Muscle of back (tissue), 11 donors: ENCODE measurements around the gene FPR3. TPM values are rescaled to one million over a fixed set of nuclear protein-coding genes. Genes with fewer than 3 reads are reported as not detected.
A peak's percentile ranks its signal among the peaks of the same experiment; 100 is the strongest.
"Not testable (repeated sequence)": the region's sequence is repeated elsewhere in the genome, so short reads cannot be mapped to it uniquely, and the experiment has no call there.

Experiments used
- DNase-seq, 3 donors: peaks; one replicate each; pipeline versions ENCODE4 v3.0.0 to v3.0.0-alpha.2; 2013
- polyA plus RNA-seq, 10 donors: library from polyadenylated mRNA; unstranded; fragments of 120-200 nt; gene quantifications; one replicate each; pipeline ENCODE4 v1.2.1, GENCODE V29; 2013; ENCODE audit not compliant: insufficient read length in 10 of 10

Gene FPR3
- polyA plus RNA-seq, 10 donors: 0.16 to 0.71 (median 0.24) TPM

DNA sequence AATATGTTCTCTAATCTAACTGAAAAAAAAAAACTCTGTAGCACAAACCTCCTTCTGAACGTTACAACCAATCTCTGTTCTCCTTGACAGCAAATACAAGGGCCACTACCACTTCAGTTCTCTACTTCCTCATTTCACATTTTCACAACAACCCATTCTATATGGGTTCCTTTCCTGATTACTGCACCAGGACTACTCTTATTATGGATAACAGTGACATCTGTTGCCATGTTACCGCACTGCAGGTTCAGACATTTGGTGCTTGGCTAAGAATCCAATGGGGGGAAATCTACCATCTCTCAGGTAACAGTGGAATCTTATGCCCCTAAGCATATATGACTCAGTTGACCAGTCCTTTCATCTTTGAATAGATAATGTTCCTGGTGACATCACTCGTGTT lies 11.6 kb upstream of the FPR3 start:
- no peak for DNase-seq

DNA sequence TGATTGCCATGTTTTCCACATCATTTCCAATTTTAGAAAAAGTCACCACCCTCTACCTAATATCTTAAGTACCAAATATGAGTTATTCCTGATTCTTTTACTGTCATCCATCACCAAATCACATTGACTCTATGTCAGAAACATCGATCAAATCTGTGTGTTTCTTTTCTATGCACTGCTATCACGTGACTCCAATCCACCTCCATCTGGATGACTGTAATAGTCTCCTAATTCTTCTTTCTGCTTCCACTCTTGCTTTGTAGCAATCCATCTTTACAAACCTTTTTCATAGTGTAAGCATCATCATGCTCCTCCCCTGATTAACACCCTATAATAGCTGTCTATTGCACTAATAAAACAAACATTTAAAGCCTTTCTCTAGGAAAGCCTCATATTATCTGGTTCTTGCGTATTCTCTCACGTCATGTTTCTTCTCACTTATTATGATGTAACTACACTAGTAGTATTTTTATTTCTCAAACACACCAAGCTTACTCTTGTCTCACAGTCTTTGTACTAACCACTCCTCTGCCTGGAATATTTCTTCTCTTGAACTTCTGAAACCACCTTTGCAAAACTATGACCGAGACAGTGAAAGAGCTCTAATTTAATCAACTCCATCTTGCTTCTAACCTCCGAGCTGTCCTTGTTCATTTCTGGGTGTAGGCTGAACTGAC lies 10.7 kb upstream of the FPR3 start:
- DNase-seq: no peak

DNA sequence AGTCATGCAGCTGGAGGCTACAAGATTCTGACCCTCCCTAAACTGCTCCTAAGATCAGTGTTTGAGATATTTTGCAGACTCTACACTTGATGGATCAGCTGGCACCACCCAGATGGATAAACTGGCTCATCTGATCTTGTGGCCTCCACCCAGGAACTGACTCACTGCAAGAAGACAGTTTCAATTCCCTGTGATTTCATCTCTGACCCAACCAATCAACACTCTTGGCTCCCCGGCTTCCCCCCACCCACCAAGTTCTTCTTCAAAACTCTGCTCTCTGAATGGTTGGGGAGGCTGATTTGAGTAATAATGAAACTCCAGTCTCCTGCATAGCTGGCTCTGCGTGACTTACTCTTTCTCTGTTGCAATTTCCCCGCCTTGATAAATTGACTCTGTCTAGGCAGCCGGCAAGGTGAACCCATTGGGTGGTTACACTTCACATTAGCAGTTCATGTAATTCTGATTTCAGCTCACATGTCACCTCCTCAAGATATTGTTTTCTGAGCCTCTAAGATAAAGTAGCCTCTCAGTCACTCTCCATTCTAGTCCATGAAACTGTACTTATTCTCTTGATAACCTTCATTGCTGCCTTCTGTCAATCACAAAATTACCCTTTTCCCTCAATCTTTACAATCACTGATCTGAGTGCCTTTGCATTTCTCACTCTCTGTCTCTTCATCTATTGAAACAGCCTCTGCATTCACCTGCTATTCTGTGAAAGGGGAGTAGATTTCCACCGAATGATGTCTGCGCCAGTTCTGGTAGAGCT lies 9.9 kb upstream of the FPR3 start:
- DNase-seq: peak in 1 of 3 donors; percentile 11

DNA sequence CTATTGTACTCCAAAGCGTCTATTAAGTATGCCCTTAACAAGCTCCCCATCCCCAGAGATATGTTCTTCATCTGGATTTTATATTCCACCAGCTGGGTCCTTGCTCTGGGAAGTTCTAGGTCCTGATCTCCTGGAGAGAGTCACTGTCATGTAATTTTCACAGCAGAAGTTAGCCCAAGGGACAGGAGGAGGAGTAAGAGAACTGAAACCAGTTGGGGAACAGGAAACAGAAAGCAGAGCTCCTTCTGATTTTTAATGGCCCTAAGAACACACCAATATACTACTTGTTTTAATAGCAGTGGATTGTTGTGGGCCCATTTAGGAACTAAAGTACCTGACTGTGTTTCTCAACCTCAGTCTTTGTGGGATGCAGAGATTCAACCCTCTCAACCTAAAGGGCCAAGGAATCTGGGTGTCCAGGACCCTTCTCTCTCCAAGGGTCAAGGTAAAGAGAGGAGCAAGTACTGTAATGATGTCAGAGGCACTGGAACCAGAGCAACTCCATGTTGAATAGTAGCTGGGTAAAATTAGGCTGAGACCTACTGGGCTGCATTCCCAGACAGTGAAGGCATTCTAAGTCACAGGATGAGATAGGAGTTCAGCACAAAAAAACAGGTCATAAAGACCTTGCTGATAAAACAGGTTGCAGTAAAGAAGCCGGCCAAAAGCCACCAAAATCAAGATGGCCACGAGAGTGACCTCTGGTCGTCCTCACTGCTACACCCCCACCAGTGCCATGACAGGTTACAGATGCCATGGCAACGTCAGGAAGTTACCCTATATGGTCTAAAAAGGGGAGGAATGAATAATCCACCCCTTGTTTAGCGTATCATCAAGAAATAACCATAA lies 8.1 kb upstream of the FPR3 start:
- DNase-seq: no peak

DNA sequence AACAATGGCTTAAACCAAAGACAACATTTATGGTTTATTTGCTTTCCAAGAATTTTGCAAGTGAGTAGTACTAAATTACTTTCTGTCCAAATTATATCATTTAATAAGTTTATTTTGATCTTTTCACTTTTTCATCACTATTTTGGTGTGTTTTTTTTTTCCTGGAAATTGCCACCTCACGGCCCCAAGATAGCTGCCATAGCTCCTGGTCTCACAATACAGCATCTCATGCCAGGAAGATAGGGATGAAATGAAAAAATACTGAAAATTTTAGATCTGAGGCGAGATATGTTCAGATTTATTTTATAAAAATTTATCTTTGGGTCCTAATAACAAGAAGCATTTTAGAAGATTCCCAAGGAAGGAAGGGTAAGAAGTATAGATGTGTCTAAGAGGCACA lies 6.9 kb upstream of the FPR3 start:
- DNase-seq: no peak

DNA sequence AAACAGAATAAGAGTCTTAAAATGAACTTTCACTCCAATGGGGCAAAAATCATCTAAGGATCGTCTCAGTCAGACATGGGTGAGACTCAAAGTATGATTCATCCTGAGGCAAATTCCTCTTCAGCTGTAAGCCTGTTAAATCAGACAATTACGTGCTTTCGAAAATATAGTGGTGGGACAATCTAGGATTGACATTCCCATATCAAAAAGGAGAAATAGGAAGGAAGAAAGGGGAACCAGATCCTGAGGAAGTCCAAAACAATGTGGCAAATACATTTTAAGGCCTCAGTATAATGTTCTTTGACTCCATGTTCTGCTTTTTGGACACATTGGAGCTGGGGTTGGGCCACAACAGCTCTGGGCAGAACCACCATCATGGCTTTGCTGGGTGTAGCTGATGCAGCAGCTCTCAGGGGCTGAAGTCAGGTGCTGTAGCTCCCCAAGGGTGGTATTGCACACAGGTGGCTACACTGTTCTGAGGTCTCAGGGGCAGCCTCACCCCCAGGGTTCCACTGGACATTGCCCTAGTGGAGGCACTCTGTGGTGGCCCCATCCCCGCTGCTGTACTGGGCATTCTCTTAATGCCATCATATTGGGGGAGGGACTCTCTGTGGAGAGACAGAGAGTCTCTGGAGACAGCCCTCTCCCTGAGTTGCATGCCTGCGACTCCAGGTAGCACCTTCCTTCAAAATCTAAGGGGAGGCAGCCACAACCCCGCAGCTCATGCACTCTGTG lies 5.7 kb upstream of the FPR3 start:
- no peak for DNase-seq

DNA sequence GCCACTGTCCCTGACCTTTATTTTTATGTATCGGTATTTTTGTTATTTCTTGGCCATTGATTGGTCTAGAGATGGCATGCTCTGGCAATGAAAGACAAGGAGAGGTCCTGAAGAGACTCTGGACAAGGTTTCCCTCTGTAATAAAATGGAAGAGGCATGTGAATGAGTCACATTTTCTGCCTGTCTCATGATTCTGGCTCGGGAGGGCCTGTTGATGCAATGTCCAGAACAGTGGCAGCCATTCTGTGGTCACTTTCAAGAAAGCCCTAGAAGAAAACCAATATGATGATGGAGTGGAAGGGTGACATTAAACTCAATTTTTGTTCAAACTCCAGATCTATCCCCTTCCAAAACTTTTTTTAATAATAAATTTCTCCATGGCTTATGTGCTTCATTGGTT lies 2.0 kb upstream of the FPR3 start:
- no peak for DNase-seq

DNA sequence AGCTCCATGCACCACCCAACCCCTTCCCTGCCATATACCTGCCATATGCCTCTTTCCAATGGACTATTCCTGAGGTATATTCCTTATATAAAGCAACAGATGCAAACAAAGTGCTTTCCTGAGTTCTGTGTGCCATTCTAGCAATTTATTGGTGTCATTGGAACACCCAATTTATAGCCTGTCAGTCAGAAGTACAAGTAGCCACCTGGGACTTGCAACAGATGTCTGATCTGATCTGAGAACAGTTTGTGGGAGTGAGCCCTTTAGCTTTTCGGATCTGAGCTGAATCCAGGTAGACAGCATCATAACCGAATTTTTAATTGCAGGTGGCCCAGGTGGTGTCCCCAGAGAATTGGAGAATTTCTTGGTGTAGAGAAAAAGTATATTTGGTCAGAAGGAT lies 963 bp upstream of the FPR3 start:
- DNase-seq: no peak

DNA sequence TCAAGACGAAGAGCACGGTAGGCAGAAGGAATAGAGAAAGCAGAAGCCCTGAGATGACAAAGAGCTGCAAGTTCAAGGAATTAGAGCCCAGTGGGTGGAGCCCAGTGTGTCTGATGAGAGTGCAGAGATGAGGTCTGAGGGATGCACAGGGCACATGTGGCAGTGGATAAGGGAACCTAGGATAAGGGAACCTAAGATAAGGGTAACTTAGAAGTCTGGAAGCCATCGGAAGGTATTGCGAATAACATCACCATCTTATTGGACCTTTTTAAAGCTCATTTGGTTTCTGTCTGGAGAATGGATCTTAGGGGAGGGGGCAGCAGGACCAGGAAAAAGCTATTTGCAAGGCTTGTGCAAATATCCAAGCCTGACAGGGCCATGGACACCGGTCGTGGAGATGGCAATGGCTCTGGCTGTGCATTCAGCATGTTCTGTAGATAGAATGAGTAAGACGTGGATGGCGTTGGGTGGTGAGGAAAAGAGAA lies 1.3 kb downstream of the FPR3 start:
- DNase-seq: no peak

DNA sequence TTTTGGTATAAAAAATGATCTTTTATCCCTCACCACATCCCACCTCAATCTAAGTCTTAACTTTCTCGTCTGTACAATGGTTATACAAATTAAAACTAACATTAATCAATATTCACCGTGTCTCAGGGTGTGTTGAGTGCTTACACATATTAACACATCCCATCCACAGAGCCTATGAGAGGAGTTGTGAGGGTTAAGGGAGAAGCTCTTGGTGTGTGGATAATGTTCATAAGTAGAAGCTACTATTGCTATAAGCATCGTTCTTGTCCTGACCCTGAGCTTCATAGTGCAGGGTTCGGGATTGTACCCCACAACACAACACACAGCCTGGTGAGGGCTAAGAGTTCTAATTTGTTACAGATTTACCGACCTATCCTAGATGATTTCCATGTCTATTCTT lies 2.5 kb downstream of the FPR3 start:
- no peak for DNase-seq

DNA sequence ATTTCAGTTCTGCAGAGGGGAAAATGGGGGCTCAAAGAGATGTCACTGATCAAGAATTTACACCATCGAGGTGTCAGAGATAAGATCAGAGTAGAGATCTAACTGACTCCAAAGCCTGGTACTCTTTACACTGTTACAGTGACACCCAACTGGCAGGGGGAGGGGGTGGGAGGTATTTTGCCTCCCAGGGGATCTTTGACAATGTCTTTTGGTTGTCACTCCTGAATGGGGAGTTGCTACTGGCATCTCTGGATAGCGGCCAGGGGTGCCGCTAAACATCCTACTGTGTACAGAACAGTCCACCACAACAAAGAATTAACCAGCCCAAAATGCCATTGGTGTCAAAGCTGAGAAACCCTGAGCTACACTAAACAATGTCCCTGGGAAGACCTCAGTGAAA lies 3.1 kb downstream of the FPR3 start:
- DNase-seq: no peak

DNA sequence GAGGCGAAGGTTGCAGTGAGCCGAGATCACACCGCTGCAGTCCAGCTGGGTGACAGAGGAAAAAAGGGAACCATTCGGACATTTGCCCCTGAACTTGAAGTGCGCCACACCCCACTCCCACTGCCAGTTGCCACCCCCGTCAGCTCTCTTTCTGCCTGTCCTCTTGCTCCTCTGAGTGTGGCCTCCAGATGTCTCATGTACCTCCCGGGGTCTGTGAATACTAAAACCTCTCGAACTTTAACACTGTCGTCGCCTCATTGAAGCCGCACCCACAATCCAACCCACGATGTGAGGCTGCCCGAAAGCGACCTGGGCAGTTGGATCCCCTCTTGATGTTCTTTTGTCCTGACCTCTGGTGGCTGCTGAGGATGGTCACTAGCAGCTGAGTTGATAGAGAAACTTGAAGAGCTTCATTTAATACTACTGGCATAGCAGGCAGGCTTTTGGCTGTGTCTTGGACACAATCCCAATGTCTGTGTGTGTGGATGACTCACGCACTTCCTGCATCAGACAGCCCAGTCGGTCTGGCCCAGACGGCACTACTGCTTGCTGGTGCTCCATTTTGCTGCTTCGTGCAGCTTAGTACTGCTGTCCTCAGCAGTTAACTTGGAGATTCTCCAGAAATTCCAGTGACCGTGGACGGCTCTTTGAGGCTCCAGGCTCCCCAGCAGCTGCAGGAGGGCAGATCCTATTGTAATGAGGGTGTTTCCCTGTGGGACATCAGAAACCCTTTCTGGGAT lies 4.2 kb downstream of the FPR3 start:
- DNase-seq: peak; percentile 72 to 85 (median 81)

DNA sequence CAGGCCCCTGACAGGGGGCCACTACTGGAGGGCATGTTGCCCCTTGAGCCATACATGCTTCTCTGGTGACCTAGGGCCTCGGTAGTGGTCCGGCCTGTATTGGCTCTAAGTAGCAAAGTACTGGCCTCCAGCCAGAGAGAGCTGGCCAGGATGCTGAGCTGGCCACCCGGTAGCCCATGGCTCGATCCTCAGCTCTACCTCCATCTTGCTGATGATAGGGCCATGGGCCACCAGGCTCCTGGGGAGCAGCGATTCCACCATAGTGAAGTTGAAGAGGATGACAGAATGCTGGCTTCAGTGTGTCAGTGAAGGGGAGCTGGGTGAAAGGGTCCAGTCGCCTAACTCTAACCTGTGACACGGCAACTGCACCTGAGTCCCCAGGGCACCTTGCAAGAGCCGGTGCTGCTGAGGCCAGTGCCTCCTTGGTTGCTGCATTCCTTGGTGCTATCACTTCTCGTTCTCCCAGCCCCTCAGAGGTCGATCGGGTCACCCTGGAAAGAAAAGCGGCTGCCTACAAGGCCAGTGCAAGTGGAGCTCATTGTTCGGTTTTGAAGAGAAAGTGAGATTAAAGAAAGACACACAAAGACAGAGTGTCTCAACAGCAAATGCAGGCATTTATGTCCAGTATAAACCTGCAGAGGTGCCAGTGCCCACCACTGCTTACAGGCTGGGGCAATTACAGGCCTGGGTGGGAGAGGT lies 5.0 kb downstream of the FPR3 start:
- DNase-seq: no peak

DNA sequence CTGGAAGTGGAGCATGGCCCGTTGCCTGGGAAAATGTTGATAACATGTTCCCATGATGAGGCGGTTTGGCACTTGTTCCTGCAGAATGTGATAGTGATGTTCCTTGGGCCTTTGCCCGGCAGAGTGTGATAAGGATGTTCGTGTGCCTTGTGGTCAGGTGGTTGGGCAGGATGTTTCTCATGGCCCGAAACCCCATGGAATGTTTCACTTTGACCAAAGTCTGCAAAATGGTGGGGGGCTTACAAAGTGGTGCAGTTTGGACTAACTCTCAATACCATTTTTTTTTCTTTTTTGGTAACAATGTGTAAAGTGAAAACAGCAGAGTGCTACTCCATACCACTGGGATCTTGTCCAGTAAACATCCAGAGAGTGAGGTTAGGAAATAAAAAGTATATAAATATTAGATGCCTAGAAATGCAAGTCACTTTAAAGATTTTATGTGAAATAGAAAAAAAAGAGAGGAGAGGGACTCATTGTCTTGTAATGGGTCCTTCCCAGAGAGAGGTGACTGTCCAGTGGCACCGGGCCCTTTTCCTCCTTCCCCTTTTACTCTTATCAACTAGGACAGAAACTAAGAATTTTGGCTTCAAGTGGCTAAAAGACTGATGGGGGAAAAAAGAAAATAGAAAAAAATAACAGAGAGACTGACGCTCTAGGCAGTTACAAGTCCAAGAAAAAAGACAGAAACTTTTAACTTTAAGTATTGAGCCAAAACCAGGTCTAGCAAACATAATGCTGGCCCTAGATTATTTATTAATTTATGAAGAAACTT lies 5.7 kb downstream of the FPR3 start:
- DNase-seq: peak in 1 of 3 donors; percentile 53

DNA sequence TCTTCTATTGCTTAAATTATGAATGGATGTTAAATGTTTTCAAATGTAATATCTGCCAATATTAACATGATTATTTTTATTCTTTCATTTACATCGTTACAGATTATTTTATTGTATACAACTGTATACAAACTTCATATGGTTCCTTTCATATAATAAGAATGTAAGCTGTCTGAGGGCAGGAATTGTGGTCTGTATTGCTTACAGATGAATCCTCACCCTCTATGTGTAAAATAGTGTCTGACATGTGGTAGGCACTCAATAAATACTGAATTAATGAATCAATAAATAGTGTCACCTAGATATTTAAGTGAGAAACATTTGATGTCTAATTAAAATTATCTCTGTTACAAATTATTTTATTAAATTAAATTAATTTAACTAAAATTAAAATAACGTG lies 7.8 kb downstream of the FPR3 start:
- no peak for DNase-seq

DNA sequence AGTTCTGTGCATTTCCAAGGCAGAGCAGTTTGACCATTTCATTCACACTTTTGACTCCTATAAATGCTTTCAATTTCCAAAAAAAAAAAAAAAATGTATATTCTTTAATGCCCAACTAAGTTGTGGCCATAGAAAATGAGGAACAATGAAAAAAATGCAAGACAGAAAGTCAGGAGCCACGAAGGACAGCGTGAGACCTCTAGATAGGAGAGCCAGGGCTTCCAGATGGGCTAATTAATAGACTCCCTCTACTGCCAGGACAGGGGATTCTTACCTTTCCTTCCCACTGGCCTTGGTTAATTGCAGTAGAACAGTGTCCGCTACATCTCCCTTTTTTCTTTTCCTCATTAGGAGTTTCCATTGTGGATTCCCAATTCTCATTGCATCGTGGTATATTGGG lies 8.6 kb downstream of the FPR3 start:
- no peak for DNase-seq

DNA sequence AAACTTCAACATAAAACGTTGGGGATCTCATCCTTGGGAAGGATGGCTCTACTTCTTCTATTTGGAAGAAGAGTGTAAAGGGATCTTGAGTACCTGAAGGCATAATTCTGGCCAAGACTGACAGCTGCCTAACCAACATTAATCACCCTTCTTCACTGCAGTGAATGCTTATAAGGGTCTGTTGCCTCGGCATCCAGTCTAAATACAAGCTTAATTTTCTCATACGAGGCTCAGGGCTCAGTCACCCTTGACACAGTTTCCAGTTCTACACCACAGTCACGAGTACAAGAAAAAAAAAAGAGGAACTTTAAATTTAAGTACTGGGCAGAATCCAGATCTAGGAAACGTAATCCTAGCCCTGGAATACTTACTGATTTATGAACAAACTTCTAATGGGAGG lies 9.0 kb downstream of the FPR3 start:
- DNase-seq: no peak

DNA sequence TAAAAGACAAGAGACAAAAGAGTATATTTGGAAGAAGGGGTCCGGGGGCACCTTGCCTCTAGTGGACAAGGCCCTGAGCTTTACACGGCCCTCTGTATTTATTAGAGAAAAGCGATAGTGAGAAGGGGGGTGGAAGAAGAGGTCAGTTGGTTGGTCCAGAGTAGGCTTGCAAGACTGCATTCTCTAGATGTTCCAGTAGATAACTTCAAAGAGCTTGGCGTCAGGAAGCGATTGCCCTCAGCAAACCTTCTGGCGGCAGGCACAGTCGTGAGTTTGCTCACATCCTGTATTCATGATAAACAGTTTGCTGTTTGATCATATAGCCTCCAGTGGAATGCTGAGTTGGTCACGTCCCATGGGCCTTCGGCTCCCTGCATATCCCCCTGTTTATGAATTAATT lies 9.8 kb downstream of the FPR3 start:
- DNase-seq: not testable (repeated sequence)

DNA sequence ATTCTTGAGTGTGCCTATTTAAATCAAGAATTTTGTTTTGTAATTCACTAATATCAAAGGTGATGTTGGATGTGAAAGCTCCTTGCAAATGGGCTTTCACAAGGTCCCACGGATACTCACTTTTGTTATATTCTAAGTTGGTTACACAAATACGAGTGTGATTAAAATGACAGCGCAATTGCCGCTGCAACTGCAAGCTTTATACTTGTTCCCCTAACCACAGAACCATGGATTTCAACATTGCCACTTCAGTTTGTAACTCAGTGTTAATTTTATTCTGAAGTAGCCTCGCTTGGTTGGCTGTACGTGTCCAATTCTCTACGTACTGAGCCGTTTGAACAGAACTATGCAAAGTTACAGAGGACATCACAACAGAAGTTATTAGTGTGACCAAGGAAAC lies 10.4 kb downstream of the FPR3 start:
- not testable (repeated sequence) for DNase-seq

DNA sequence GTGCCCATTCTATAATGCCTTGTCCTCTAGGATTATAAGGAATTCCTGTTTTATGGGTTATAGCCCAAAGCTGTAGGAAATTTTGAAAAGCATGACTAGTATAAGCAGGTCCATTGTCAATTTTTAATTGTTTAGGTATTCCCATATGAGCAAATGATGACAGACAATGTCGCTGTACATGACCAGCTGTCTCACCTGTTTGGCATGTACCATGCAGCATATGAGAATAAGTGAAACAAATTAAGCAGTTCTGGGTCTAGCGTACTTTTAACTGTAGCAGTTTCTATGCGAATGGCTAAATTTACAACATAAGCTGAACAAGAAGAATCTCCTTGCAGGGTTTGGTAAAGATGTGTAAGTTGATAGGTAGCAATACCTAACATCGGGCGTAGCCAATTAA lies 11.6 kb downstream of the FPR3 start:
- DNase-seq: not testable (repeated sequence)
